Muscle layer of duodenum (tissue), 2 donors: Measurements from ENCODE around the gene CCDC172.

ENCODE experiments used
- H3K27ac ChIP-seq: one replicate; pipeline ENCODE4 v1.7.0; 2013; ENCODE audit warnings: mild to moderate bottlenecking, low read length
- H3K27me3 ChIP-seq: one replicate; pipeline ENCODE4 v1.7.0; 2013; ENCODE audit warnings: low read depth, mild to moderate bottlenecking, control low read depth, low read length
- H3K36me3 ChIP-seq, 2 donors: one replicate each; pipeline ENCODE4 v1.7.0; 2013; ENCODE audit warnings: low read length in 2 of 2, control low read depth in 1 of 2, mild to moderate bottlenecking in 1 of 2; ENCODE audit not compliant: insufficient read depth in 2 of 2, control insufficient read depth in 1 of 2
- H3K4me1 ChIP-seq, 2 donors: one replicate each; pipeline ENCODE4 v1.7.0; 2013; ENCODE audit warnings: low read length in 2 of 2, mild to moderate bottlenecking in 2 of 2, control low read depth in 1 of 2, moderate library complexity in 1 of 2; ENCODE audit not compliant: insufficient read depth in 2 of 2, control insufficient read depth in 1 of 2
- H3K4me3 ChIP-seq, 2 donors: one replicate each; pipeline ENCODE4 v1.7.0; 2013; ENCODE audit warnings: low read length in 2 of 2, low read depth in 1 of 2, mild to moderate bottlenecking in 1 of 2
- H3K9me3 ChIP-seq, 2 donors: one replicate each; pipeline ENCODE4 v1.7.0; 2013; ENCODE audit warnings: low read length in 2 of 2, control low read depth in 1 of 2, mild to moderate bottlenecking in 1 of 2; ENCODE audit not compliant: control insufficient read depth in 1 of 2
- donor health status: healthy.

CCDC172 gene

DNA sequence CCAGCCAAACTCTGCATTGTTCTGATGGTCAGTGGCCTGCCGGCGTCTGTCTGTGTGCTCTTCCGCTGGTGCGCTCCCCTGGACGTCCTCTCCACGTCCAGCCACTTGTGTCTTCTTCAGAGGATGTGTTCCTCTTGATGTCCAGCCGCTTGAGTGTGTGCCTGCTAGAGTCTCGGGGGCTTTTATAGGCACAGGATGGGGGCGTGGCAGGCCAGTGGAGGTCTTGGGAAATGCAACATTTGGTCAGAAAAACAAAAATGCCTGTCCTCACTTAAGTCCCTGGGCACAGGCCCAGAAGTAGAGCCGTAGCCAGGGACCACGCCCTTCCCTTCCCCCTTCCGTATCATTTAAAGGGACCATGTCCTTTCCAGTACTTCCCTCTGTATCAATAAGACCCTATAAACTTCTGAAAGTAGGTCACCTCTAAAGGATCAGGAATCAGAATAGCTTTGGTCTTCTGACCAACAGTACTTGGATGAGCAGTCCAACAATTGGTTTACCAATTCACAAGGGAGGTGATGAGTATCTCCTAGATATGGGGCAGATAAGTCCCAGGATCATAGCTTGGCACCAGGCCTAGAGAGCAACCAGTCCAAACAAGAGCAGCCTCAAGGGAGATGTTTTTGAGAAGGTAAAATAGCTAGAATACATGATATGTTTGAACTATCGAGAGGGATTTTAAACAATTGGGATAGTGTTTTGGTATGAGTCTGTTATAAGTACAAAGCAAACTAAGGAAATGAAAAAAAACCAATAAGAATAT lies 71.2 kb downstream of the CCDC172 start:
- Histone ChIP-seq H3K36me3 (no peaks in the 10 kb centered on the region), H3K27ac (no peak overlapping the region)

DNA sequence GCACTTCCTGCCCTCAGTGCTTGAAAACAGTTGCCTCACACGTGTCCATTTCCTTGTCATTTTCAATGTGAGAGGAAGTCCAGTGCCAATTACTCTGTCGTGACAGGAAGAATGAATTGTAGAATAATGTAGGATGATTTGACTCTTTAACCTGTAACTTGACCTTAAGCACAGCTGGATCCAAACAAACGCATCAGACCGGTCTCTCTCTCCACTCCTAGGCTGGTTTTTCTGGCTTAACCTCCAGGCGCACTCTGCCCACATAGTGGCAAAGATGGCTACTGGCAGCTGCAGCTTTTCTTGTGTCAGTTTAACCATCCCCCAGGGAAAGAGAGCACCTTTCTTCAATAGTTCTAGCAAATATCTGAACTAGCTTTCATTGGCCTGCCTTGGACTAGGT lies 74.0 kb downstream of the CCDC172 start:
- no peaks in the 10 kb centered on the region for H3K27me3 ChIP-seq
- H3K4me3 ChIP-seq, result no peak overlapping the region
- no peak overlapping the region for H3K27ac ChIP-seq
- no peaks in the 10 kb centered on the region for H3K4me1 ChIP-seq
- no peaks in the 10 kb centered on the region for H3K9me3 ChIP-seq
- H3K36me3 ChIP-seq, result no peaks in the 10 kb centered on the region

More for the DNA sequence above, 71.2 kb downstream of the CCDC172 start:
- no peaks in the 10 kb centered on the region for H3K9me3 ChIP-seq
- H3K4me1 ChIP-seq, result no peaks in the 10 kb centered on the region
- no peaks in the 10 kb centered on the region for H3K27me3 ChIP-seq
- H3K4me3 ChIP-seq, result no peak overlapping the region

DNA sequence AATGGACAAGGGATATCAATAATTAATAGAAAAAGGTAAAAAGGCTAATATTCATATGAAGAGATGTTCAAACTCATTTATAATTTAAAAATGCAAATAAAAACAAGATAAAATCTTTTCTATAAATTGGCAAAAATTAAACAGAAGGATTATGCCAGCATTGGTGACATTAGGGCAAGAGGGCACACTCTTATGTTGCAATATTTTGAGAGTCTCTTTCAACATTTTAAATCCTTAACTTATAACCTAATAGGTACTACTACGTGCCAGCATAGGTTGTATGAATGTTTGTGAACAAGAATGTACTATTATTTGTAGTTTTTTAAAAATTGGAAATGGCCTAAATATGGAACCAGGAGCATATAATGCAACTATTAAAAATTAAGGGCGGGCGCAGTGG lies 78.6 kb downstream of the CCDC172 start:
- Histone ChIP-seq H3K36me3 (no peaks in the 10 kb centered on the region), H3K9me3 (no peaks in the 10 kb centered on the region), H3K4me3 (no peak overlapping the region), H3K4me1 (no peaks in the 10 kb centered on the region), H3K27me3 (no peaks in the 10 kb centered on the region), H3K27ac (no peak overlapping the region)

DNA sequence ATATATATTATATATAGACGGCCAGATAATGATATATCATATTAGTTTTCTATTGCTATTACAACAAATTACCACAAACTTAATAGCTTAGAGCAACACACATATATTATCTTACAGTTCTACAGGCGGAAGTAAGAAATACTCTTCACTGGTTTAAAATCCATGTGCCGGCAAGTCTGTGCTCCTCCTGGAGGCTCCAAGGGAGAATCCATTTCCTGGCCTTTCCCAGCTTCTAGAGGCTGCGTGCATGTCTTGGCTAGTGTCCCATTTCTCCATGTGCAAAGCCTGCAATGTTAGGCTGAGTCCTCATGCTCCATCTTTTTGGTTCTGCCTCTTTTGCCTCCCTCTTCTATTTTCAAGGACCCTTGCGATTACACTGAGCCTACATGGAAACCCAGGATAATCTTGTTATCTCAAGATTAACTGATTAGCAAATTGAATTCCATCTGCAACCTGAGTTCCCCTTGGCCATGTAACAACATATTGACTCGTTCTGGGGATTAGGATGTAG lies 79.5 kb downstream of the CCDC172 start:
- H3K4me1 ChIP-seq, result no peaks in the 10 kb centered on the region
- no peak overlapping the region for H3K27ac ChIP-seq
- no peaks in the 10 kb centered on the region for H3K9me3 ChIP-seq
- no peaks in the 10 kb centered on the region for H3K27me3 ChIP-seq
- H3K4me3 ChIP-seq, result no peak overlapping the region
- H3K36me3 ChIP-seq, result no peaks in the 10 kb centered on the region

DNA sequence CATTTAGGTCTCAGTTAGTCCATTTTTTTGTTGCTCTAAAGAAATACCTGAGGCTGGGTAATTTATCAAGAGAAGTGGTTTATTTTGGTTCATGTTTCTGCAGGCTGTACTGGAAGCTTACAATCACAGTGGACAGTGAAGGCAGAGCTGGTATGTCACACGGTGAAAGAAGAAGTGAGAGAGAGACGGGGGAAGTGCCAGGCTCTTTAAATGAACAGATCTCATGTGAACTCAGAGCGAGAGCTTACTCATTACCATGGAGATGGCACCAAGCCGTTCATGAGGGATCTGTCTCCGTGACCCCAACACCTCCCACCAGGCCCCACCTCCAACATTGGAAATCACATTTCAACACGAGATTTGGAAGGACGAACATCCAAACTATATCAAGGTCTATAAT lies 84.5 kb downstream of the CCDC172 start:
- Histone ChIP-seq H3K36me3 (no peaks in the 10 kb centered on the region), H3K9me3 (no peaks in the 10 kb centered on the region), H3K4me1 (no peaks in the 10 kb centered on the region), H3K4me3 (no peak overlapping the region), H3K27me3 (no peaks in the 10 kb centered on the region), H3K27ac (no peak overlapping the region)

DNA sequence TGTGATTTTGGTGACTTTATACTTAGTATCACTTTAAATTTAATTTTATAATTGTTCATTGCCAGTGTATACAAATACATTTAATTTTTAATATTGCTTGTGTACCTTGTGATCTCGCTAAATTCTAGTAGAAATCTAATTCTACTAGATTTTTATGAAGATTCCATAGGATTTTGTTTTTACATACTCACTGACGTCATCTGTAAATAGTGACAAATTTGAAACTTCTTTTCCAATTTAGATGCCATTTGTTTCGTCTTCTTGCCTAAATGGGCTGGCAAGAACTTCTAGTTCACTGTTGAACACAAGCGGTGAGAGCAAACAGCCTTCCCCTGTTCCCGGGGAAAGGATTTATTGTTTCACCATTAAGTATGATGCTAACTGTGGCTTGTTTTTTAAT lies 86.1 kb downstream of the CCDC172 start:
- Histone ChIP-seq H3K9me3 (no peaks in the 10 kb centered on the region), H3K27ac (no peak overlapping the region), H3K4me1 (no peaks in the 10 kb centered on the region), H3K4me3 (no peak overlapping the region), H3K36me3 (no peaks in the 10 kb centered on the region), H3K27me3 (no peaks in the 10 kb centered on the region)

DNA sequence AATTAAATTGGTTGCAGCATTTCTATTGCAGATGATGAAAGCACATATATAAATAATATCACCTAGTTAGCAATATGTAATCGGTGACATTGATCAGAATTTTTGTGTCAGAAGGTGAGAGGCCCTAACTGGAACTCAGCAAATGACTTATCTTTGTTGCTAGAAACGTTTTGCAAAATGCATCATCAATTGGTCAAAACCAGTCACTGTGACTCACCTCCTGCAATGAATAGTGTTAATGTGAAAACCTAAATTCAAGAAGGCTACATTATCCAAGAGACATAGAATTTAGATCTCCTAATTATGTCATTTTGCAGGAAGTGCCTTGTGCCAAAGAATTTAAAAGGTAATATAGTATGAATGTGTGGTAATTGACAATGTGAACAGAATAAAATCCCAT lies 93.6 kb downstream of the CCDC172 start:
- Histone ChIP-seq H3K4me1 (no peaks in the 10 kb centered on the region), H3K9me3 (no peaks in the 10 kb centered on the region), H3K27me3 (no peaks in the 10 kb centered on the region), H3K4me3 (no peak overlapping the region), H3K36me3 (no peaks in the 10 kb centered on the region), H3K27ac (no peak overlapping the region)

DNA sequence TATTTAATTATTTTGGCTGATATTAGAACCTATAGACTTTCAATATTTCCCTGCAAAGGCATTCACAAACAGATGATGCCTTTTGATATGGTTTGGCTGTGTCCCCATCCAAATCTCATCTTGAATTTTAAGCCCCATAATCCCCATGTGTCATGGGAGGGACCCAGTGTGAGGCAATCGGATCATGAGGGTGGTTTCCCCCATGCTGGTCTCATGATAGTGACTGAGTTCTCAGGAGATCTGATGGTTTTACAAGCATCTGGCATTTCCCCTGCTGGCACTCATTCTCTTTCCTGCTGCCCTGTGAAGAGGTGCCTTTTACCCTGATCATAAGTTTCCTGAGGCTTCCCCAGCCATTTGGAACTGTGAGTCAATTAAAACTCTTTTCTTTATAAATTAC lies 94.1 kb downstream of the CCDC172 start:
- Histone ChIP-seq H3K27ac (no peak overlapping the region), H3K9me3 (no peaks in the 10 kb centered on the region), H3K27me3 (no peaks in the 10 kb centered on the region), H3K4me3 (no peak overlapping the region), H3K36me3 (no peaks in the 10 kb centered on the region), H3K4me1 (no peaks in the 10 kb centered on the region)

DNA sequence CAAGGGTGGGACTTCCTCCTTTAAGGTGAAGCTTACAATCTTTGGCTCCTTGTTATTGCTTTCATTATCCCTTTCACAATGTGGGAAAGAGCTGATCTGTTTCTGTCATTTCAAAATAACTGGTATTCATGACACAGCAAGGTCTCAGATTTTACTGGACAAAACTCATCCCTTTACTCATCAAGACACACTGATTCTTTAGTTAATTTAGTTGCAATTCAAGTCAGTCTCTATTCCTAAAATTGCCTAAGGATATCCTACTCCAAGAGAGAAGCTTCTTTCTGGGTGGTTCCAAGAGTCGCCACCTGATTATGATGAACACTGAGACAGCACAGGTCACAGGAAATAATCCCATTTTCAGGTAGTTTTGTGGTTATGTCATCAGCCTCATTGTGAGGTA lies 97.6 kb downstream of the CCDC172 start:
- no peaks in the 10 kb centered on the region for H3K36me3 ChIP-seq
- H3K27ac ChIP-seq, result no peak overlapping the region
- no peaks in the 10 kb centered on the region for H3K9me3 ChIP-seq
- no peaks in the 10 kb centered on the region for H3K27me3 ChIP-seq
- H3K4me3 ChIP-seq, result no peak overlapping the region
- H3K4me1 ChIP-seq, result no peaks in the 10 kb centered on the region

DNA sequence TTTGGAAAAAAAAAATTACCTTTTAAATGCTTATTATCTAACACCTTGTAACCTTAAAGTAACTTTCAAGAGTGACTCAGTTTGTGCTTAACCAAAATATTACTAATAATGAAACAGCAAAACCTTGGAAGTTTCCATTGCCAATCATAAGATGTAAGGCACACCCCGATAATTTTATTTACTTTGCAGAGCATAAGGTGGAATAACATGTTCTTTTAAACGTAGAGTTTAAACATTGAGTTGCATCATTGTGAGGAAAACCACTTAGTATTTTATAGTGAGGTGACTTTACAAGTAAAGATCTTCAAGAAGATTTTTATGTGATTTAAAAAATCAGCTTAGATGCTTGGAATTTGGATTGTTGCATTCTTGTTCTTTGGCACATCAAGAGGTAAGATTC lies 103.4 kb downstream of the CCDC172 start, which contains the start of gene PNLIPRP3:
TSS of gene PNLIPRP3 (plus strand) at position 177 of the 400 bp plus-strand sequence. CDS start at position 343, 166 bp downstream.
- Histone ChIP-seq H3K4me3 (no peak within 1 kb of the TSS), H3K27me3 (no peaks in the 10 kb centered on the region), H3K27ac (no peak within 1 kb of the TSS), H3K36me3 (no peaks in the 10 kb centered on the region), H3K4me1 (no peaks in the 10 kb centered on the region), H3K9me3 (no peaks in the 10 kb centered on the region)

DNA sequence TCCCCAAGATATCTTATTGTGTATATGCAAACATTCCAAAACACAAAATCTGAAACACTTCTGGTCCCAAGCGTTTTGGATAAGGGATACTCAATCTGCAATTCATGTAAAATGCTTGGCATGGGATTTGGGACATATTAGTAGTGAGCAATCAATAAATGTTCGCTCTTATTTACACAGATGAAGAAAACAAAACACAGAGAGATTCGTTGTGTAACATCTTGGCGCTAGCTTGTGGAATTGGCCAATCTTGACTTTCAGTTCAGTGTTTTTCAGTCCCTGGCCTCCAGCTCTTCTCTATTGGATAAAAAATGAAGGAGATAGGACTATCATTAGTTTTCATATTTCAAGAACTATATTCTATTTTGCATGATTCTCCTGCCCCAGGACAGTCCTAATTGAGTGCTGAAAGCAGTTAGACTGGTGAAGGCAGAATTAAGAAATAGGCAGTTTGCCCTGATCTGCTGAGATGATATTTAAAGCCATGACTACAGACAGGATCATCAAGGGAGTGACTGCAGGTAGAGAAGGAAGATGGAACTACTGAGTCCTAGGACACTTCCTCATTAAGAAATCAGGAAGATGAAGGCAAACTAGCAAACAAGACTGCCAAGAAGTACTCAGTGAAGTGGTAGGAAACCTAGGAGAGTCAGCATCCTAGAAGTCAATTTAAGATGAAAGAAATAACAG lies 105.2 kb downstream of the CCDC172 start:
- no peaks in the 10 kb centered on the region for H3K36me3 ChIP-seq
- H3K4me1 ChIP-seq, result no peaks in the 10 kb centered on the region
- no peaks in the 10 kb centered on the region for H3K27me3 ChIP-seq
- H3K4me3 ChIP-seq, result no peak overlapping the region
- no peaks in the 10 kb centered on the region for H3K9me3 ChIP-seq
- no peak overlapping the region for H3K27ac ChIP-seq
